HepG2 (cell line): Measurements from ENCODE around the gene SSH3. TPM values are rescaled to one million over a fixed set of nuclear protein-coding genes. Genes with fewer than 3 reads are reported as not detected.

Experiments
- CHD2 ChIP-seq: IDR thresholded peaks from 2 replicates; pipeline ENCODE4 v1.6.1; 2011; ENCODE audit warnings: low read depth, low read length, improper control_type of control experiment
- EHMT2 ChIP-seq: fragments of 200-600 bp; sonication (generic); IDR thresholded peaks from 2 replicates; pipeline ENCODE4 v1.7.0; 2017; ENCODE audit warnings: antibody characterized with exemption, low read depth, low read length, borderline replicate concordance
- KAT7 ChIP-seq: IDR thresholded peaks from 2 replicates; pipeline ENCODE4 v1.6.1; 2018; ENCODE audit warnings: borderline replicate concordance, missing compliant biosample characterization
- NR1H2 ChIP-seq: sonication (generic); formaldehyde crosslinking; IDR thresholded peaks from 2 replicates; pipeline ENCODE4 v1.8.1; 2022; ENCODE audit warnings: low read depth, missing genetic modification reagents, borderline replicate concordance
- NR2F1 ChIP-seq, 2 experiments: fragments of 450-650 bp in 1 of 2; formaldehyde crosslinking in 1 of 2; IDR thresholded peaks; 2 replicates each; pipeline versions ENCODE4 v1.5.0 to v1.6.1; 2016 to 2020; ENCODE audit warnings: mild to moderate bottlenecking in 1 of 2, missing compliant biosample characterization in 1 of 2, missing genetic modification reagents in 1 of 2, moderate library complexity in 1 of 2
- U2AF2 ChIP-seq: fragments of 200-400 bp; formaldehyde crosslinking; IDR thresholded peaks from 2 replicates; pipeline ENCODE4 v1.6.1; 2017; ENCODE audit warnings: low read depth, mild to moderate bottlenecking, low read length
- ZNF10 ChIP-seq: sonication (generic); formaldehyde crosslinking; IDR thresholded peaks from 2 replicates; pipeline ENCODE4 v1.4.0; 2020; ENCODE audit warnings: mild to moderate bottlenecking, low read depth, missing genetic modification reagents, borderline replicate concordance
- ZNF232 ChIP-seq: sonication (generic); formaldehyde crosslinking; IDR thresholded peaks from 2 replicates; pipeline ENCODE4 v1.4.0; 2020; ENCODE audit warnings: missing genetic modification reagents, borderline replicate concordance
- ZNF33B ChIP-seq: sonication (generic); formaldehyde crosslinking; IDR thresholded peaks from 2 replicates; pipeline ENCODE4 v1.5.1; 2020; ENCODE audit warnings: mild to moderate bottlenecking, missing genetic modification reagents
- ZNF431 ChIP-seq: sonication (generic); formaldehyde crosslinking; IDR thresholded peaks from 2 replicates; pipeline ENCODE4 v1.9.0; 2022; ENCODE audit warnings: missing genetic modification reagents, low read depth, mild to moderate bottlenecking, borderline replicate concordance
- ZNF607 ChIP-seq: sonication (generic); formaldehyde crosslinking; IDR thresholded peaks from 2 replicates; pipeline ENCODE4 v1.5.1; 2020; ENCODE audit warnings: missing genetic modification reagents, mild to moderate bottlenecking, borderline replicate concordance
- ZNF609 ChIP-seq: sonication (generic); formaldehyde crosslinking; IDR thresholded peaks from 2 replicates; pipeline ENCODE4 v1.4.0; 2020; ENCODE audit warnings: mild to moderate bottlenecking, missing genetic modification reagents, borderline replicate concordance
- ZNF775 ChIP-seq: sonication (generic); formaldehyde crosslinking; IDR thresholded peaks from 2 replicates; pipeline ENCODE4 v1.4.0; 2020; ENCODE audit warnings: missing genetic modification reagents, mild to moderate bottlenecking, moderate library complexity, borderline replicate concordance
- ZZZ3 ChIP-seq: sonication (generic); formaldehyde crosslinking; IDR thresholded peaks from 2 replicates; pipeline ENCODE4 v1.4.0; 2020; ENCODE audit warnings: missing genetic modification reagents, mild to moderate bottlenecking, borderline replicate concordance
- polyA plus RNA-seq, 8 experiments: library from polyadenylated mRNA; depleted of rRNA in 3 of 8; stranded (reverse) in 7 of 8; unstranded in 1 of 8; fragments of >200 nt; fragmentation: Illumina TruSeq in 4 of 8; extraction: Trizol in 4 of 8; gene quantifications; 2 replicates each; pipeline versions ENCODE4 v1.2.1 to v1.2.3, GENCODE V29; 2011 to 2016; ENCODE audit warnings: low read depth in 4 of 8, missing spikeins in 1 of 8, mixed read lengths in 1 of 8; ENCODE audit not compliant: insufficient read depth in 1 of 8
- total RNA-seq, 5 experiments: library from RNA; depleted of rRNA; stranded (reverse); fragments of >200 nt; fragmentation: Illumina TruSeq; extraction: Trizol; gene quantifications; 2 replicates each; pipeline ENCODE4 v1.2.3, GENCODE V29; 2016; ENCODE audit warnings: low read depth in 1 of 5

SSH3 gene
- total and polyA plus RNA-seq, 2 of the 13 experiments (the other 11 are each of a cell fraction or from before 2014, with no cell fraction given), result 12.4 to 18.8 TPM

GRCh38 chr11:67288452-67289225, 14.7 kb upstream of the SSH3 start (continued):
- TF ChIP-seq ZNF33B (CRISPR knock-in tag), result 0 out of 2 replicates have a peak, but pooled peaks have one; percentile 67
- TF ChIP-seq ZNF232 (CRISPR knock-in tag), result peak; percentile 93; the same call in 1 of the 2 replicates
- TF ChIP-seq ZNF431 (CRISPR knock-in tag), result peak; percentile 27; the same call in 1 of the 2 replicates
- peak; percentile 63; the same call in 1 of the 2 replicates for TF ChIP-seq KAT7 (CRISPR knock-in tag)
- TF ChIP-seq EHMT2, result no peak
- no peak; the same call in 1 of the 2 replicates for TF ChIP-seq ZZZ3 (CRISPR knock-in tag)
- no peak for TF ChIP-seq NR2F1 (CRISPR knock-in tag; IDR thresholded peaks at IDR 0.05)
- TF ChIP-seq ZNF609 (CRISPR knock-in tag), result peak; percentile 70
- TF ChIP-seq ZNF607 (CRISPR knock-in tag), result peak; percentile 93; the same call in 1 of the 2 replicates
- no peak; the same call in 1 of the 2 replicates for TF ChIP-seq NR1H2
- TF ChIP-seq ZNF775, result no peak
- TF ChIP-seq ZNF10 (CRISPR knock-in tag), result 0 out of 2 replicates have a peak, but pooled peaks have one; percentile 78
- no peak for TF ChIP-seq U2AF2
- TF ChIP-seq CHD2, result no peak
